ENCODE measurements around the gene DNMT3L.

DNMT3L gene

GRCh38 chr21:44261675-44262295 is at the start of gene DNMT3L:
Gene DNMT3L (minus strand): TSS chr21:44261897. CDS start chr21:44261259, 638 bp downstream.
- no peak for DNase-seq (ENCODE audit: low spot score)
- TF ChIP-seq CTCF (IDR thresholded peaks at IDR 0.05) = no peak
- Histone ChIP-seq H3K27ac (no peak within 1 kb of the TSS), H3K4me3 (no peak within 1 kb of the TSS)

- Histone ChIP-seq H3K4me3 (no peak overlapping the region), H3K27ac (no peak overlapping the region)
- no peak for DNase-seq (ENCODE audit: low spot score)
- TF ChIP-seq CTCF (IDR thresholded peaks at IDR 0.05) = no peak
Observed at GRCh38 chr21:44310628-44311507, 49.2 kb upstream of the DNMT3L start.

- no peak for TF ChIP-seq CTCF (IDR thresholded peaks at IDR 0.05)
- DNase-seq (ENCODE audit: low spot score) = no peak
- no peak overlapping the region for H3K4me3 ChIP-seq
- peak overlapping the region in 1 of 2 donors; percentile 45 for H3K27ac ChIP-seq
Observed at GRCh38 chr21:44306936-44307704, 45.4 kb upstream of the DNMT3L start.

- Histone ChIP-seq H3K27ac (peak overlapping the region in 1 of 2 donors; percentile 45), H3K4me3 (no peak overlapping the region)
- DNase-seq (ENCODE audit: low spot score) = no peak
- TF ChIP-seq CTCF (IDR thresholded peaks at IDR 0.05) = no peak
Observed at GRCh38 chr21:44305691-44306090, 44.0 kb upstream of the DNMT3L start.

- TF ChIP-seq CTCF (IDR thresholded peaks at IDR 0.05) = peak; percentile 23
- Histone ChIP-seq H3K4me3 (no peak overlapping the region), H3K27ac (peak overlapping the region in 1 of 2 donors; percentile 28)
- DNase-seq (ENCODE audit: low spot score) = no peak
Observed at GRCh38 chr21:44304877-44305293, 43.2 kb upstream of the DNMT3L start.

- no peak for TF ChIP-seq CTCF (IDR thresholded peaks at IDR 0.05)
- H3K27ac ChIP-seq = peak overlapping the region in 1 of 2 donors; percentile 37
- no peak overlapping the region for H3K4me3 ChIP-seq
- no peak for DNase-seq (ENCODE audit: low spot score)
Observed at GRCh38 chr21:44304011-44304616, 42.4 kb upstream of the DNMT3L start.

All from coronary artery (tissue), 2 donors.